Stimulated activated CD8-positive, alpha-beta memory T cell treated with anti-CD3 and anti-CD28 coated beads, Interleukin-12 subunit alpha, Interleukin-12 subunit beta, amount 100 ng/mL, for 1 hour (primary cell): ENCODE results near the gene TCF23.
A peak's percentile ranks its signal among the peaks of the same experiment; 100 is the strongest.
"Not testable (repeated sequence)": the region's sequence is repeated elsewhere in the genome, so short reads cannot be mapped to it uniquely, and the experiment has no call there.

Experiments
- DNase-seq: peaks from one replicate; pipeline ENCODE4 v3.0.0-alpha.2; 2020; ENCODE audit warnings: low read depth

The TCF23 gene

GRCh38 chr2:27189989-27190388, 41.2 kb downstream of the TCF23 start:
- no peak for DNase-seq

- peak; percentile 28 for DNase-seq
Observed at GRCh38 chr2:27191070-27191829, 42.4 kb downstream of the TCF23 start.

GRCh38 chr2:27194538-27195354, 45.9 kb downstream of the TCF23 start:
- no peak for DNase-seq

GRCh38 chr2:27195799-27196198, 47.0 kb downstream of the TCF23 start:
- not testable (repeated sequence) for DNase-seq

GRCh38 chr2:27198068-27198467, 49.3 kb downstream of the TCF23 start:
- not testable (repeated sequence) for DNase-seq

- DNase-seq: no peak
Observed at GRCh38 chr2:27198627-27199026, 49.8 kb downstream of the TCF23 start.

GRCh38 chr2:27199241-27199640, 50.4 kb downstream of the TCF23 start:
- DNase-seq: no peak

- no peak for DNase-seq
Observed at GRCh38 chr2:27201675-27202074, 52.9 kb downstream of the TCF23 start.

- no peak for DNase-seq
Observed at GRCh38 chr2:27202854-27203253, 54.0 kb downstream of the TCF23 start.

- DNase-seq: no peak
Observed at GRCh38 chr2:27203741-27204140, 54.9 kb downstream of the TCF23 start.

GRCh38 chr2:27204566-27204965, 55.8 kb downstream of the TCF23 start:
- no peak for DNase-seq

- DNase-seq: no peak
Observed at GRCh38 chr2:27205206-27205605, 56.4 kb downstream of the TCF23 start.

GRCh38 chr2:27206346-27206745, 57.5 kb downstream of the TCF23 start:
- DNase-seq: no peak
